Ascending aorta (tissue), 2 donors: ENCODE data around the gene SERTAD3. TPM values are rescaled to one million over a fixed set of nuclear protein-coding genes. Genes with fewer than 3 reads are reported as not detected.
A peak's percentile ranks its signal among the peaks of the same experiment; 100 is the strongest.

ENCODE experiments used
- DNase-seq, 2 donors: peaks; one replicate each; pipeline ENCODE4 v3.0.0-alpha.2; 2019; ENCODE audit warnings: low spot score in 2 of 2
- H3K27ac ChIP-seq, 2 donors: fragments of 200-600 bp; sonication (generic); one replicate each; pipeline ENCODE4 v1.5.1; 2016 to 2017; ENCODE audit warnings: mild to moderate bottlenecking in 1 of 2
- H3K27me3 ChIP-seq: fragments of 200-600 bp; sonication (generic); one replicate; pipeline ENCODE4 v1.5.1; 2017
- H3K36me3 ChIP-seq, 2 donors: fragments of 200-600 bp; sonication (generic); one replicate each; pipeline ENCODE4 v1.5.1; 2016
- H3K4me1 ChIP-seq, 2 donors: fragments of 200-600 bp; sonication (generic); one replicate each; pipeline ENCODE4 v1.5.1; 2016 to 2017; ENCODE audit warnings: mild to moderate bottlenecking in 1 of 2
- H3K4me3 ChIP-seq, 2 donors: fragments of 200-600 bp; sonication (generic); one replicate each; pipeline ENCODE4 v1.5.1; 2016 to 2017; ENCODE audit warnings: mild to moderate bottlenecking in 1 of 2
- H3K9me3 ChIP-seq, 2 donors: fragments of 200-600 bp; sonication (generic); one replicate each; pipeline ENCODE4 v1.5.1; 2016
- intact Hi-C: fragments of 100-400 bp; cut with DNase I; formaldehyde crosslinking; loops from one replicate; pipeline ENCODE4 v1.15.1; 2023
- total RNA-seq: library from RNA; depleted of rRNA; stranded (reverse); fragments of >200 nt; gene quantifications from one replicate; pipeline ENCODE4 v1.1.0, GENCODE V29; 2016
- TF ChIP-seq, protein P1 (sequence below), 3 experiments: fragments of 200-600 bp in 2 of 3; fragments of 450-650 bp in 1 of 3; sonication (generic) in 2 of 3; IDR thresholded peaks; one replicate each; pipeline ENCODE4 v1.5.1; 2016 to 2019; ENCODE audit warnings: antibody characterized with exemption in 3 of 3, mild to moderate bottlenecking in 1 of 3, moderate library complexity in 1 of 3

The SERTAD3 gene
- total RNA-seq, 1 donor from 2014 or later: 36.9 TPM

DNA sequence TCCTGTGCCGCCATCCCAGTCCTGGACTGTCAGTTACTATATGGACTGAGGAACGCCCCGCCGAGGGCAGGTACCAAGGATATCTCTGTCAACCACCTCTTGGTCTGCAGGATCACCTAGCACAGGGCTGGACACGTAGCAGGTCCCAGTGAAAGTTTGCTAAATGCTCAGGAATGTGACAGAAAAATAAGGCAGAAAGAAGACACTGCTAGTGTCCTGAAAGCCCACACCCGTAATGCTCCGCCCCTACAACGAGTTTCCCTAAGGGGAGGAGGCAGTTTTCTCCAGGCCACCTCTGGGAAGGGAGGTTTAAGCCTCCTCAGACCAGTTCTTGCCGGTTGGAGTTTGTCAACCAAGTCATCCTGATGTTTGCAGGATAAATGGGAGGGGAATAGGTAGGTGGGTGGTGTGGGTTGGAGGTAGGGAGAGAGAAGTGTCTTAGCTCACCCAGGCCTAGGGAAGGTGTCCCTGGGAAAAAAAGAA, 1.7 kb upstream of the SERTAD3 start:
- TF ChIP-seq, protein P1, sequence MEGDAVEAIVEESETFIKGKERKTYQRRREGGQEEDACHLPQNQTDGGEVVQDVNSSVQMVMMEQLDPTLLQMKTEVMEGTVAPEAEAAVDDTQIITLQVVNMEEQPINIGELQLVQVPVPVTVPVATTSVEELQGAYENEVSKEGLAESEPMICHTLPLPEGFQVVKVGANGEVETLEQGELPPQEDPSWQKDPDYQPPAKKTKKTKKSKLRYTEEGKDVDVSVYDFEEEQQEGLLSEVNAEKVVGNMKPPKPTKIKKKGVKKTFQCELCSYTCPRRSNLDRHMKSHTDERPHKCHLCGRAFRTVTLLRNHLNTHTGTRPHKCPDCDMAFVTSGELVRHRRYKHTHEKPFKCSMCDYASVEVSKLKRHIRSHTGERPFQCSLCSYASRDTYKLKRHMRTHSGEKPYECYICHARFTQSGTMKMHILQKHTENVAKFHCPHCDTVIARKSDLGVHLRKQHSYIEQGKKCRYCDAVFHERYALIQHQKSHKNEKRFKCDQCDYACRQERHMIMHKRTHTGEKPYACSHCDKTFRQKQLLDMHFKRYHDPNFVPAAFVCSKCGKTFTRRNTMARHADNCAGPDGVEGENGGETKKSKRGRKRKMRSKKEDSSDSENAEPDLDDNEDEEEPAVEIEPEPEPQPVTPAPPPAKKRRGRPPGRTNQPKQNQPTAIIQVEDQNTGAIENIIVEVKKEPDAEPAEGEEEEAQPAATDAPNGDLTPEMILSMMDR (IDR thresholded peaks at IDR 0.05): no peak
- Histone ChIP-seq H3K27me3 (no peaks in the 10 kb centered on the region), H3K36me3 (peaks cover 26 to 48% of the 10 kb centered on the region in 2 donors), H3K27ac (no peak overlapping the region), H3K4me1 (peaks cover 3 to 13% of the 10 kb centered on the region in 2 donors), H3K4me3 (no peak overlapping the region), H3K9me3 (no peaks in the 10 kb centered on the region)
- intact Hi-C loops: no loop called here
- DNase-seq: no peak

DNA sequence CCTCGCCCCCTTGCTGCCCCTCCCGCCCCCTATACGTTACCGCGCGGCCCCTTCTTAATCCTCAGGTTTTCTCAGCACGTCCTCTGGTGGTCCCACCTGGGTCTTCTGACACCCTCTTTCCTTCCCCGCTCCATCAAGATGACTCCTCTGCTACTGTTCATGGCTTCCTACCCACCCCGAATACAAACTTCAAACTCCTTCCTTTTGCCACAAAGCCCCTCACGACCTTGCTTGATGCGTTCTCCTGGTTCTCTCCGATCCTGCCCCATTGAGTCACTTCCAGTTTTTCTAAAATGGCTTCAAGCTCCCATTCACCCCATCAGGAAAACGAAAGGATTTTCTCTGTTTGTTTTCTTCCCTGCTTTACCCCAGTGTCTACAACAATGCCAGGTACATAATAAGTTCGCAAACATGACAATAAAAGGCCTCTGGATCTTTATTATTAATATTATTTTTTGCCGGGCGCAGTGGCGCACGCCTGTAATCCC, 734 bp upstream of the SERTAD3 start:
- Histone ChIP-seq H3K4me1 (peaks cover 3 to 13% of the 10 kb centered on the region in 2 donors), H3K36me3 (peaks cover 32 to 53% of the 10 kb centered on the region in 2 donors), H3K27me3 (no peaks in the 10 kb centered on the region), H3K4me3 (peak overlapping the region; percentile 93 to 96), H3K27ac (peak overlapping the region; percentile 96 to 97), H3K9me3 (no peaks in the 10 kb centered on the region)
- TF ChIP-seq, protein P1 (IDR thresholded peaks at IDR 0.05): peak in 1 of 3 experiments; percentile 44
- no peak for DNase-seq
- intact Hi-C loops: loop anchor here (1.0 to 5.0 kb wide), 6 partner anchors 20 to 157 kb away; partner anchors contain the start of genes BLVRB, C19orf47, LTBP4 and PLD3

DNA sequence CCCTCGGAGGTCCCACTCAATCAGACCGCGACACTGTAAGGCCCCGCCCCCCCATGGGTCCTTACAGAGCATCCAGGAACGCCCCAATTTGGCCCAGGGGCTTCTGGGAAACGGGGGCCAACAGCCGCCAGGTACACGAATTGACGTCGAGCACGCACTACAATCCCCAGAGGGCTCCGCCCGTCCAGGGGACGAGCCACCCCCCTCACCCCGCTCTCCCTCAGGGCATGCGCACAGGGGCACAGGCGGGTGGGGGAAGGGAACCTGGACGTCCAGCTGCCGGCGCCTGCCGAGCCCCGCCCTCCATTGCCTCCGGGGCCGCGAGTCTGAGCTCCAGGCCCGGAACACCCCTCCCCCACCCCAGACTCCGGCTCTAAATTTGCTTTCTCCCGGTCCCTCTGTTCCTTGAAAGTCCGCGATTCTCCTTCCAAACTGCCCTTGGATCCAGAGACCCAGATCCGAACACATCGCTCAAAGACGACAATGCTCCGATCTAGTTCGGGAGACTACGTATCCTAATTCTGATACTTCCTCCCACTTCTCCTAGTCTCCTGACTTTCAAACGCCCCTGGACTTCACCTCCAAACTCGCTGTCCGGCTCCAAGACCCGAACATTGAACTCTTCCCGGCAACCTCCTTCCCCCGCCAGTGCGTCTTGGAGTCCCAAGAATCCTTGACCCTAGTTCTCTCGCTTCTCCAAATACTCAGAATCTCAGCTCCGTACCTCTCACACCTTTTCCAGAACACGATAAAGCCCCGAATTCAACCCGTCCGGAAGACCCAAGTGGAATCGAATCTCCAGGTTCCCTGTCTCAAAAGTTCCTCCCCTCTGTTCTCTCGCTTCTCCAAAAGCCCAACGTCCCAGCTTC, 770 bp downstream of the SERTAD3 start:
- Histone ChIP-seq H3K36me3 (peaks cover 25 to 43% of the 10 kb centered on the region in 2 donors), H3K4me1 (peaks cover 3 to 13% of the 10 kb centered on the region in 2 donors), H3K4me3 (peak overlapping the region; percentile 93 to 96), H3K27ac (peak overlapping the region; percentile 96 to 97), H3K27me3 (no peaks in the 10 kb centered on the region), H3K9me3 (no peaks in the 10 kb centered on the region)
- peak; percentile 100 for DNase-seq
- TF ChIP-seq, protein P1 (IDR thresholded peaks at IDR 0.05): no peak
- intact Hi-C loops: loop anchor here (1.0 to 5.0 kb wide), 3 partner anchors 9 to 247 kb away; partner anchors contain the start of genes LTBP4 and NUMBL

DNA sequence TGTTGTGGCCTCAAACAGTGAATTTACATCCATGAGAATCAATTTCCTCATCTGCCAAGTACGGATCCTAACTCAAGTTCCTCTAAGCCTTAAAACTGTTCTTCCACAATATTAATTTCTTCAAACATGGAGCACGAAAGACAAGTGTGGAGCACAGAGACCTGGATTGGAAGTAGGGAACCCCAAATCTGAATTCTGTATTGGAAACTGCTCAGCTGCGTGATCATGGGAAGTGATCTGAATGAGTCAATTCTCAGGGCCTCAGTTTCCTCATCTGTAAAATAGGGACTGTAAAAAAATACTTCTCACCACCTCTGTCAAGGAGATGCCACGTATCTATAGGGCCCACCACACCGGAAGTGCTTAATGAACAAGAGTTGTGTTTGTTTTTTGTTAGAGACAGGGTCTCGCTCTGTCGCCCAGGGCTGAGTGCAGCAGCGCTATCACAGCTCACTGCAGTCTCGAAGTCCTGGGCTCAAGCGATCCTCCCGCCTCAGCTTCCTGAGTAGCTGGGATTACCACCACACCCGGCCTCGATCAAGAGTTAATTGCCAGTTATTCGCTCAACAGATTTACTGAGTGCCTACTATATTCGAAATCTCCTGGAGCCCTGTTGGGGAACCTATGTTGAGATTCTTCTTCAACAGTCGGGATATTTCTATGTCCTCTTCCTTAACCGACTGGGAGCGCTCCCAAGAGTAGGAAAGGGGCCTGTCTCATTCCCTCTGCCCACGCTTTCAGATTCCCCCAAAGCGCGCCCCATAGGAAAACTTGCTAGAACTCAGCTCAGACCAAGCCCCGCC, 1.6 kb downstream of the SERTAD3 start:
- intact Hi-C loops: loop anchor here (1.0 to 5.0 kb wide), 3 partner anchors 8 to 248 kb away; partner anchors contain the start of genes LTBP4 and NUMBL
- peaks cover 3 to 13% of the 10 kb centered on the region in 2 donors for H3K4me1 ChIP-seq
- peak overlapping the region; percentile 60 to 96 for H3K4me3 ChIP-seq
- peaks cover 18 to 35% of the 10 kb centered on the region in 2 donors for H3K36me3 ChIP-seq
- H3K27ac ChIP-seq: peak overlapping the region; percentile 62 to 63
- TF ChIP-seq, protein P1 (IDR thresholded peaks at IDR 0.05): no peak
- DNase-seq: no peak
- no peaks in the 10 kb centered on the region for H3K27me3 ChIP-seq
- no peaks in the 10 kb centered on the region for H3K9me3 ChIP-seq

DNA sequence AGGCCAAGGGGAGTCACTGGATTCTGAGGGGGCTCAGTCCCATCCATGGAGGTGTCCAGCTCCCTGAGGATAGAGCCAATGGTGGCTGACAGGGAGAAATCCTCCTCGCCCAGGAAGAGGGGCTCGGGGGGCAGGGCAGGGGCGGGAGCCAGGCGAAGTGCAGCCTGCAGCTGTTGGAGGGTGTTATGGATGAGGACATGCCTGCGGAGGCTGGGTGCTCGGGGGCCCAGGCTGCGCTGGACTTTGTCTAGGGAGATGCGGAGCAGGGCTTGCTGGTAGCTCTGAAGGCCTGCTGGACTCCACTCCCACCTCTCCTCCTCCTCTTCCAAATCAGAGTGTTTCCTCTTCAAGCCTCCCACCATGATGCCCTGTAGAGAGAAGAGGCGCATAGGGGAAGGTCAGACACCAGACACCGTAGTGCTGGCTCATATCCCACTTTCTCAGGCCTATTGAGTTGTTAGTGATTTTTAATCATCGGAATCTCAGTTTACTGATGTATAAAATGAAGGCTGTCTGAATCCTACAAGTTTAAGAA, 2.3 kb downstream of the SERTAD3 start:
- H3K4me3 ChIP-seq: no peak overlapping the region
- peak overlapping the region; percentile 24 to 62 for H3K27ac ChIP-seq
- TF ChIP-seq, protein P1 (IDR thresholded peaks at IDR 0.05): no peak
- DNase-seq: no peak
- H3K27me3 ChIP-seq: no peaks in the 10 kb centered on the region
- H3K36me3 ChIP-seq: peaks cover 18 to 30% of the 10 kb centered on the region in 2 donors
- peaks cover 3 to 13% of the 10 kb centered on the region in 2 donors for H3K4me1 ChIP-seq
- intact Hi-C loops: loop anchor here (5.0 kb wide), 1 partner anchor 161 kb away; the partner anchor contains the start of gene LTBP4
- H3K9me3 ChIP-seq: no peaks in the 10 kb centered on the region
